ENCODE measurements around the gene GPR52. TPM values are rescaled to one million over a fixed set of nuclear protein-coding genes. Genes with fewer than 3 reads are reported as not detected.

Gene GPR52
- polyA plus RNA-seq, 1 donor (not counting 4 experiments of a cell fraction or from before 2014, with no cell fraction given) = 0.16 TPM

- FAIRE-seq (no peak), DNase-seq (ENCODE audit: low read depth, low spot score) (no peak)
These were observed 1.9 kb upstream of the GPR52 start for GRCh38 chr1:174445817-174446216.

GRCh38 chr1:174448531-174448883 is 743 bp downstream of the GPR52 start:
- Histone ChIP-seq H3K9me3 (ENCODE audit: control insufficient read depth, low read depth, low read length) (no peaks in the 10 kb centered on the region), H3K27ac (ENCODE audit: control insufficient read depth, insufficient read depth, low read length) (no peak overlapping the region), H3K4me1 (ENCODE audit: control insufficient read depth, extremely low read depth, insufficient read depth, low read length) (no peaks in the 10 kb centered on the region), H3K9ac (ENCODE audit: control insufficient read depth, extremely low read depth, insufficient read depth, low read length) (no peak overlapping the region), H4K20me1 (ENCODE audit: control insufficient read depth, extremely low read depth, insufficient read depth, low read length) (no peaks in the 10 kb centered on the region), H3K79me2 (ENCODE audit: control insufficient read depth, insufficient read depth, low read length) (no peaks in the 10 kb centered on the region), H3K36me3 (ENCODE audit: control insufficient read depth in 2 of 2, extremely low read depth in 1 of 2, insufficient read depth in 2 of 2, low read length in 2 of 2) (no peaks in the 10 kb centered on the region), H2AFZ (ENCODE audit: control insufficient read depth, low read length) (no peak overlapping the region), H3K27me3 (ENCODE audit: control insufficient read depth, extremely low read depth, insufficient read depth, low read length) (no peaks in the 10 kb centered on the region), H3K4me3 (ENCODE audit: control insufficient read depth in 2 of 3, extremely low read depth in 1 of 3, insufficient read depth in 2 of 3, low read depth in 1 of 3, low read length in 3 of 3) (no peak overlapping the region), H3K4me2 (ENCODE audit: control insufficient read depth, extremely low read depth, insufficient read depth, low read depth, low read length) (no peak overlapping the region), H3K9me1 (ENCODE audit: control insufficient read depth, extremely low read depth, insufficient read depth, low read length) (no peaks in the 10 kb centered on the region)
- TF ChIP-seq CTCF (optimal IDR thresholded peaks at IDR 0.05 in 1 of 3, IDR thresholded peaks at IDR 0.05 in 1 of 3, conservative IDR thresholded peaks at IDR 0.05 in 1 of 3; ENCODE audit: extremely low read depth in 1 of 3, insufficient read depth in 2 of 3, low read length in 3 of 3) (no peak), EZH2 (IDR thresholded peaks at IDR 0.05; ENCODE audit: low read length) (no peak)
- dilution Hi-C loops (cut with MboI; ENCODE audit: extremely low pct_ligation_motif_present, low sequenced_read_pairs) = no loop called here
- FAIRE-seq (no peak), DNase-seq (ENCODE audit: low read depth, low spot score) (no peak)

More at GRCh38 chr1:174445817-174446216, 1.9 kb upstream of the GPR52 start:
- Histone ChIP-seq H3K9me1 (ENCODE audit: control insufficient read depth, extremely low read depth, insufficient read depth, low read length) (no peaks in the 10 kb centered on the region), H3K79me2 (ENCODE audit: control insufficient read depth, insufficient read depth, low read length) (no peaks in the 10 kb centered on the region), H3K9me3 (ENCODE audit: control insufficient read depth, low read depth, low read length) (no peaks in the 10 kb centered on the region), H3K9ac (ENCODE audit: control insufficient read depth, extremely low read depth, insufficient read depth, low read length) (no peak overlapping the region), H3K27ac (ENCODE audit: control insufficient read depth, insufficient read depth, low read length) (no peak overlapping the region), H3K36me3 (ENCODE audit: control insufficient read depth in 2 of 2, extremely low read depth in 1 of 2, insufficient read depth in 2 of 2, low read length in 2 of 2) (no peaks in the 10 kb centered on the region), H3K4me2 (ENCODE audit: control insufficient read depth, extremely low read depth, insufficient read depth, low read depth, low read length) (no peak overlapping the region), H3K4me1 (ENCODE audit: control insufficient read depth, extremely low read depth, insufficient read depth, low read length) (no peaks in the 10 kb centered on the region), H2AFZ (ENCODE audit: control insufficient read depth, low read length) (no peak overlapping the region), H3K27me3 (ENCODE audit: control insufficient read depth, extremely low read depth, insufficient read depth, low read length) (no peaks in the 10 kb centered on the region), H4K20me1 (ENCODE audit: control insufficient read depth, extremely low read depth, insufficient read depth, low read length) (no peaks in the 10 kb centered on the region), H3K4me3 (ENCODE audit: control insufficient read depth in 2 of 3, extremely low read depth in 1 of 3, insufficient read depth in 2 of 3, low read depth in 1 of 3, low read length in 3 of 3) (no peak overlapping the region)
- dilution Hi-C loops (cut with MboI; ENCODE audit: extremely low pct_ligation_motif_present, low sequenced_read_pairs) = no loop called here
- no peak for TF ChIP-seq EZH2 (IDR thresholded peaks at IDR 0.05; ENCODE audit: low read length)
- TF ChIP-seq CTCF (optimal IDR thresholded peaks at IDR 0.05 in 1 of 3, IDR thresholded peaks at IDR 0.05 in 1 of 3, conservative IDR thresholded peaks at IDR 0.05 in 1 of 3; ENCODE audit: extremely low read depth in 1 of 3, insufficient read depth in 2 of 3, low read length in 3 of 3) = no peak

Measured in keratinocyte (primary cell).